Cardiac fibroblast (primary cell): Measurements from ENCODE around the gene DTX3L.

Experiments
- DNase-seq, 2 donors: peaks; one replicate each; pipeline versions ENCODE4 v3.0.0 to v3.0.0-alpha.2; 2010; ENCODE audit warnings: low read depth in 2 of 2
- H3K4me3 ChIP-seq, 2 donors: replicated peaks in 1 of 2; 1 replicate in 1 of 2; 2 replicates in 1 of 2; pipeline ENCODE4 v1.5.1; 2011; ENCODE audit warnings: low read depth in 2 of 2, low read length in 2 of 2, mild to moderate bottlenecking in 2 of 2, moderate library complexity in 1 of 2
- CTCF ChIP-seq: IDR thresholded peaks from one replicate; pipeline ENCODE4 v1.5.1; 2011; ENCODE audit warnings: low read depth, mild to moderate bottlenecking, low read length, inconsistent platforms

DTX3L gene

GRCh38 chr3:122581622-122582021 is 17.5 kb downstream of the DTX3L start:
- no peak overlapping the region for H3K4me3 ChIP-seq
- DNase-seq: no peak
- no peak for TF ChIP-seq CTCF

GRCh38 chr3:122582390-122582789 is 18.3 kb downstream of the DTX3L start:
- DNase-seq: no peak
- no peak overlapping the region for H3K4me3 ChIP-seq
- no peak for TF ChIP-seq CTCF

GRCh38 chr3:122586098-122586497 is 22.0 kb downstream of the DTX3L start:
- TF ChIP-seq CTCF: no peak
- DNase-seq: no peak
- no peak overlapping the region for H3K4me3 ChIP-seq

GRCh38 chr3:122586773-122587485 is 22.8 kb downstream of the DTX3L start:
- no peak for TF ChIP-seq CTCF
- H3K4me3 ChIP-seq: no peak overlapping the region

GRCh38 chr3:122587572-122587971 is 23.4 kb downstream of the DTX3L start:
- H3K4me3 ChIP-seq: no peak overlapping the region
- DNase-seq: no peak
- no peak for TF ChIP-seq CTCF

More at GRCh38 chr3:122586773-122587485, 22.8 kb downstream of the DTX3L start:
- DNase-seq: no peak

- DNase-seq: no peak
- H3K4me3 ChIP-seq: no peak overlapping the region
- no peak for TF ChIP-seq CTCF
Measured at GRCh38 chr3:122589297-122589696, 25.2 kb downstream of the DTX3L start.

- DNase-seq: no peak
- H3K4me3 ChIP-seq: no peak overlapping the region
- no peak for TF ChIP-seq CTCF
Measured at GRCh38 chr3:122590610-122591009, 26.5 kb downstream of the DTX3L start.
